Measurements from ENCODE around the gene CDH4. TPM values are rescaled to one million over a fixed set of nuclear protein-coding genes. Genes with fewer than 3 reads are reported as not detected.

Gene CDH4
- polyA plus RNA-seq, 1 donor (not counting 4 experiments of a cell fraction or from before 2014, with no cell fraction given), result 2.2 TPM

GRCh38 chr20:61936701-61937131 is 684.7 kb downstream of the CDH4 start:
- TF ChIP-seq EZH2 (IDR thresholded peaks at IDR 0.05; ENCODE audit: low read length) (no peak), CTCF (optimal IDR thresholded peaks at IDR 0.05 in 1 of 3, IDR thresholded peaks at IDR 0.05 in 1 of 3, conservative IDR thresholded peaks at IDR 0.05 in 1 of 3; ENCODE audit: extremely low read depth in 1 of 3, insufficient read depth in 2 of 3, low read length in 3 of 3) (no peak)
- H3K9me3 ChIP-seq (ENCODE audit: control insufficient read depth, low read depth, low read length), result no peaks in the 10 kb centered on the region
- no peaks in the 10 kb centered on the region for H4K20me1 ChIP-seq (ENCODE audit: control insufficient read depth, extremely low read depth, insufficient read depth, low read length)
- H3K4me1 ChIP-seq (ENCODE audit: control insufficient read depth, extremely low read depth, insufficient read depth, low read length), result no peaks in the 10 kb centered on the region
- no peaks in the 10 kb centered on the region for H3K9me1 ChIP-seq (ENCODE audit: control insufficient read depth, extremely low read depth, insufficient read depth, low read length)
- no peak overlapping the region for H3K4me3 ChIP-seq (ENCODE audit: control insufficient read depth in 2 of 3, extremely low read depth in 1 of 3, insufficient read depth in 2 of 3, low read depth in 1 of 3, low read length in 3 of 3)
- no peak overlapping the region for H3K27ac ChIP-seq (ENCODE audit: control insufficient read depth, insufficient read depth, low read length)
- H3K36me3 ChIP-seq (ENCODE audit: control insufficient read depth in 2 of 2, extremely low read depth in 1 of 2, insufficient read depth in 2 of 2, low read length in 2 of 2), result no peaks in the 10 kb centered on the region
- dilution Hi-C loops (cut with MboI; ENCODE audit: extremely low pct_ligation_motif_present, low sequenced_read_pairs), result no loop called here
- peaks cover 4% of the 10 kb centered on the region for H3K27me3 ChIP-seq (ENCODE audit: control insufficient read depth, extremely low read depth, insufficient read depth, low read length)
- H3K9ac ChIP-seq (ENCODE audit: control insufficient read depth, extremely low read depth, insufficient read depth, low read length), result no peak overlapping the region
- H2AFZ ChIP-seq (ENCODE audit: control insufficient read depth, low read length), result no peak overlapping the region
- no peaks in the 10 kb centered on the region for H3K79me2 ChIP-seq (ENCODE audit: control insufficient read depth, insufficient read depth, low read length)
- H3K4me2 ChIP-seq (ENCODE audit: control insufficient read depth, extremely low read depth, insufficient read depth, low read depth, low read length), result no peak overlapping the region
- FAIRE-seq (no peak), DNase-seq (ENCODE audit: low read depth, low spot score) (no peak)

- Histone ChIP-seq H2AFZ (ENCODE audit: control insufficient read depth, low read length) (no peak overlapping the region), H3K9ac (ENCODE audit: control insufficient read depth, extremely low read depth, insufficient read depth, low read length) (no peak overlapping the region), H3K27ac (ENCODE audit: control insufficient read depth, insufficient read depth, low read length) (no peak overlapping the region), H3K4me3 (ENCODE audit: control insufficient read depth in 2 of 3, extremely low read depth in 1 of 3, insufficient read depth in 2 of 3, low read depth in 1 of 3, low read length in 3 of 3) (no peak overlapping the region), H3K9me3 (ENCODE audit: control insufficient read depth, low read depth, low read length) (no peaks in the 10 kb centered on the region), H3K27me3 (ENCODE audit: control insufficient read depth, extremely low read depth, insufficient read depth, low read length) (peaks cover 4% of the 10 kb centered on the region), H3K36me3 (ENCODE audit: control insufficient read depth in 2 of 2, extremely low read depth in 1 of 2, insufficient read depth in 2 of 2, low read length in 2 of 2) (no peaks in the 10 kb centered on the region), H3K79me2 (ENCODE audit: control insufficient read depth, insufficient read depth, low read length) (no peaks in the 10 kb centered on the region), H3K9me1 (ENCODE audit: control insufficient read depth, extremely low read depth, insufficient read depth, low read length) (no peaks in the 10 kb centered on the region), H3K4me2 (ENCODE audit: control insufficient read depth, extremely low read depth, insufficient read depth, low read depth, low read length) (no peak overlapping the region), H4K20me1 (ENCODE audit: control insufficient read depth, extremely low read depth, insufficient read depth, low read length) (no peaks in the 10 kb centered on the region), H3K4me1 (ENCODE audit: control insufficient read depth, extremely low read depth, insufficient read depth, low read length) (no peaks in the 10 kb centered on the region)
- no peak for FAIRE-seq
- no peak for DNase-seq (ENCODE audit: low read depth, low spot score)
- TF ChIP-seq CTCF (optimal IDR thresholded peaks at IDR 0.05 in 1 of 3, IDR thresholded peaks at IDR 0.05 in 1 of 3, conservative IDR thresholded peaks at IDR 0.05 in 1 of 3; ENCODE audit: extremely low read depth in 1 of 3, insufficient read depth in 2 of 3, low read length in 3 of 3) (no peak), EZH2 (IDR thresholded peaks at IDR 0.05; ENCODE audit: low read length) (no peak)
- dilution Hi-C loops (cut with MboI; ENCODE audit: extremely low pct_ligation_motif_present, low sequenced_read_pairs), result no loop called here
Measured at GRCh38 chr20:61937146-61937962, 685.3 kb downstream of the CDH4 start.

All from keratinocyte (primary cell).